ENCODE results near the gene RASGEF1C.

The RASGEF1C gene

GRCh38 chr5:180140571-180140970 lies 68.4 kb downstream of the RASGEF1C start:
- no peak for TF ChIP-seq CTCF (IDR thresholded peaks at IDR 0.05; ENCODE audit: low read depth, low read length)

DNA sequence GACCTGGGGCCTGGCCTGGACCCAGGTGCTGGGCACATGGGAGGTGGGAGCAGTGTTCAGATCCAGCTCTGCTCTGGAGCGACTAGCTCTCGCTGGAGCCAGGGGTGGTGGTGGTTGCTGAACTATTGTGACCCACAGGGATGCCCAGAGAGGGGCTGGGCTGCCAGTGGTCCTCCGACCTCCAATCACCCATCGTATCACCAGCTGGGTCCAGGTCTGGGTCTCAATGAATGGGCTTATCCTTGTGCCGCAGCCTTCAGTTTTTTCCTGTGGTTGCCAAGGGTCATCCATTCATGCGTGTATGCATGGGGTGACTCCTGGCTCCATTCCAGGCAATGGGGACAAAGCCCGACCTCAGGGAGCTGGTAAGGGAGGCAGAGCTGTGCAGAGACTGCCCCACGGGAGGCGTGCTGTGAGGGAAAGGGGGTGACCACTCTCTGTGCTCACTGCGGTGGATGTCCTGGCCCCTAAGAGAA lies 68.9 kb downstream of the RASGEF1C start:
- no peak overlapping the region for H3K4me3 ChIP-seq (replicated peaks in 1 of 2; ENCODE audit: low read depth in 2 of 2, low read length in 2 of 2)
- DNase-seq (ENCODE audit: low read depth in 2 of 2), result no peak
- no peak for TF ChIP-seq CTCF (IDR thresholded peaks at IDR 0.05; ENCODE audit: low read depth, low read length)

More at GRCh38 chr5:180140571-180140970, 68.4 kb downstream of the RASGEF1C start:
- no peak overlapping the region for H3K4me3 ChIP-seq (replicated peaks in 1 of 2; ENCODE audit: low read depth in 2 of 2, low read length in 2 of 2)
- DNase-seq (ENCODE audit: low read depth in 2 of 2), result no peak

DNA sequence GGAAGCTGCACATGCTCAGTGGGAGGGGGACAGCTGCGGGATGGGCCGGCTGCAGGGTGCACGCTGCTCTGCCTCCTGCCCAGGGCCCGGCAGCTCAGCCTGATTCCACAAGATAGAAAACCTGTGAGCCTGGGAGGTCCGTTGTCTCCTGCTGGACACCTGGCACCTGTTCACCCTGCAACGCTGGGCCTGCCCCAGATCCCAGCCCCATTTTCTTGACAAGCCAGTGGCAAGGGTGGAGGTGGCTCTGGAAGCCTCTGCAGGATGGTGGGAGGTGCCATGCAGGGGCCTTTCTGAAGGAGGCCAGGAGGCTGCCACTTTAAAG lies 69.3 kb downstream of the RASGEF1C start:
- no peak for TF ChIP-seq CTCF (IDR thresholded peaks at IDR 0.05; ENCODE audit: low read depth, low read length)
- no peak overlapping the region for H3K4me3 ChIP-seq (replicated peaks in 1 of 2; ENCODE audit: low read depth in 2 of 2, low read length in 2 of 2)
- DNase-seq (ENCODE audit: low read depth in 2 of 2), result no peak

GRCh38 chr5:180138976-180139730 lies 69.9 kb downstream of the RASGEF1C start:
- TF ChIP-seq CTCF (IDR thresholded peaks at IDR 0.05; ENCODE audit: low read depth, low read length), result no peak
- no peak for DNase-seq (ENCODE audit: low read depth in 2 of 2)

DNA sequence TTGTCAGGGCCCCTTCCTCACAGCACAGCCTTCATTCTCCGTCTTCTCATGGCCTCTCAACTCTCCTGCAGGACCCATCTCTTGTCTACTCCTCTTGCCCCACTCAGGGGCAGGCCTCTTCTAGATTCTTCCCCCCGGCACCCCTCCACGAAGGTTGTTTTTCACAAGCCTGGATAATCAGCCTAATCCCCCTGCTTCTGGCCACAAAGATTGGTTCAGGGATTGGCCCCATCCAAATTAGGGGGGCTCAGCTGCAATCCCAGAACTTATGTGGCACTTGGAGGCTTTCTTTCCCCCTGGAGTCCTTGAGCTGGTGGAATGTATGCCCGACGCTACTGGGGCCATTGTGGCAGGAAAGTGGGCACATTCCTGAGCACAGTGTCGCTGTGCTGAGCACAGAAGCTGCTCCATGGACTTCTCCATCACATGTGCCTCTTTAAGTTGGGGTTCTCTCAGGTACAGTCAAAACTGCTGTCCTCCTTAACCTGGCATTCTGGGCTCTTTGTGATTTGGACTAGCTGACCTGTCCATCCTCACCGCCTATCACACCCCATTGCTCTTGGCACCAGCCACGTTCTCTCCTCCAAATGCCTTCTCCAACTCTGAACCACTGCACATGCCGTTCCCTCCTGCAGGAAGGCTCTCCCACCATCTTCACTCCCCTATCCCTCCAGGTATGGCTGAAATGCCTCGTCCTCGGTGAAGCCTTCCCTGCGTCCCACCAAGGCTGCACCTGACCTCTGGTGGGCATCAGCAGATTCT lies 70.6 kb downstream of the RASGEF1C start:
- no peak overlapping the region for H3K4me3 ChIP-seq (replicated peaks in 1 of 2; ENCODE audit: low read depth in 2 of 2, low read length in 2 of 2)
- no peak for TF ChIP-seq CTCF (IDR thresholded peaks at IDR 0.05; ENCODE audit: low read depth, low read length)
- no peak for DNase-seq (ENCODE audit: low read depth in 2 of 2)

More at GRCh38 chr5:180138976-180139730, 69.9 kb downstream of the RASGEF1C start:
- H3K4me3 ChIP-seq (replicated peaks in 1 of 2; ENCODE audit: low read depth in 2 of 2, low read length in 2 of 2), result no peak overlapping the region

GRCh38 chr5:180137401-180138213 lies 71.4 kb downstream of the RASGEF1C start:
- no peak for DNase-seq (ENCODE audit: low read depth in 2 of 2)
- H3K4me3 ChIP-seq (replicated peaks in 1 of 2; ENCODE audit: low read depth in 2 of 2, low read length in 2 of 2), result no peak overlapping the region
- TF ChIP-seq CTCF (IDR thresholded peaks at IDR 0.05; ENCODE audit: low read depth, low read length), result no peak

Data from cardiac fibroblast (primary cell).